GM18907 (cell line): ENCODE results near the gene GNAZ.
"Not testable (repeated sequence)": the region's sequence is repeated elsewhere in the genome, so short reads cannot be mapped to it uniquely, and the experiment has no call there.

ENCODE experiments used
- ATAC-seq: cut with Tn5 transposase; IDR thresholded peaks from one replicate; pipeline ENCODE4 v1.9.1; 2021; ENCODE audit warnings: mild to moderate bottlenecking, moderate library complexity; ENCODE audit not compliant: unreplicated experiment

Gene GNAZ

DNA sequence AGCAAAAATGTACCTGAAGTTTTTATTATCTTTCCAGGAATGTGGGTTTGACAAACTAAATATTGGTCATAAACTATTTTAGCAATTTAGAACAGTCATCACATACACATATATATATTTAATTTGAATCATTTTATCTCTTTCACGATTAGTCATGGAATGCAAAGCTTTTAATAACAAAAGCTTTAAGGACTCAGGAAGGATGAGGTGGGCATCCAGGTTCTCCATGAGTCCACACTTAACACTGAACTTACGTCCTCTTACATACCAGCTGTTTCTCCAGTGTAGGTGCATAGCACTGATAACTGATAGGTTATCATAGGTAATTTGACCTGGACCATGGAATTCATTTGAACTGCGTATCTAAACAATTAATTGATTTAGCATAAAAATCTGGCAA lies 28.1 kb upstream of the GNAZ start:
- ATAC-seq, result no peak

DNA sequence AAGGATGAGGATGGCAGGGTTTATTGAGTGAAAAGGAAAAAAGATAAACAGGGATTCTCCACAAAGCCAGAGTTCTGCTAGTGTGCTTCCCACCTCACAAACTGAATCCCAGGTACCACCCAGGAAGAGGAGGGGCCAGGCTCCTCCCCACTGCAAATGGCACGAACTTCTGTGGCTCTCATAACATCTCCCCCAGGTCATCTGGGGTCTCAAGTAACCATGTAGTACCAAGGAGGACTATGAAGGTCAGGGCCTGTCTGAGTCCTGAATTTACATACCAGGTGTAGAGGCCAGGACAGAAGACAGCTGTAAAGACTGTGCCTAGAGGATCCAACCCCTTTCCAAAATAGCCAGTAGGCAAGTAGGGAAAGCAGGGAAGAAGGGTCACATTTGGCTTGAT lies 25.7 kb upstream of the GNAZ start:
- ATAC-seq, result no peak

DNA sequence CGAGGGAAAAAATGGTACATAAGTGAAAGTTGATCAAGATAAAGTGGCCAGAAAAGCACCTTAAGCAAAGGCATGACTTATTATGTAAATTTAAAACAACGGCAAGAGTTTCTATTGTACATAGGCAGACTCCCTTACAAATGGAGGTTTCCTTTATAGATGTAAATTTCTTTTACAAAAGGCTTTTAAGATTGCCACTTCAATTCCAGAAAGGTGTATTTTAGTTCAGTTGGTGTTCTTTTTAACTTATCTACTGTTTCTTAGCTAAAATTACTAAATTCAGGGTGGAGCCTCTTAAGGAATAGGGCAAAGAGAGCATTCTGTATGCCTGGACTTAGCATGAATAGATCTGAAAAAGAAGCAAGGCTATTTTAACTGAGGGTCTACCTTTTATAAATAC lies 24.9 kb upstream of the GNAZ start:
- no peak for ATAC-seq

DNA sequence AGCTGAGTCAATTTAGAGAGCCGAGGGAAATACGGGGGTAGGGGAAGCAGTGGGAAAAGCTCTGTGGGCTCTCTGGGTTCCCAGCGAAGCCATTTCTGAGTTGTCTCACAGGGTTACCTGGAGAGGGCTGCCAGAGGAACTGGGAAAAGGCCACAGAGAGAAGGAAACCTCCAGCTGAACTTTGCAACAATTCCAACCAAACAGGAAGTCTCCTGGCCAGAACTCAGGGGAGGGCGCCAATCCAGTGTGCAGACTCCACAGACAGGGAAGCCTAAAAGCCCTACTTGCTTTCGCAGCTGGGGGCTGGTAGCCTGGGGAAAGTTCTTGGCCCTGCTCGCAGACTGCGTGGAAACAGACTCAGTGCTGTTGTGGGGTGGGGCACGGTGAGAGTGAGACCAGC lies 23.1 kb upstream of the GNAZ start:
- no peak for ATAC-seq

DNA sequence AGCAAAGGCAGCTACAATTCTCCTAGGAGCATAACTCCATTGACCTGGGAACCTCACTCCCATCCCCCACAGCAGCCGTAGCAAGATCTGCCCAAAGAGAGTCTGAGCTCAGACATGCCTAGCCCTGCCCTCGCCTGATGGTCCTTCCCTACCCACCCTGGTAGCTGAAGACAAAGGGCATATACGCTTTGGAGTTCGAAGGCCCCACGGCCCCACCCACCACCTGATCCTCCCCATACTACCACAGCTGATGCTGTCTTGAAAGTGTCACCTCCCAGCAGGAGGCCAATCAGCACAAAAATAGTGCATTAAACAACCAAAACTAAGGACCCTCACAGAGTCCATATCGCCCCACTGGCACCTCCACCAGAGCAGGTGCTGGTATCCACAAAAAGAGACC lies 22.6 kb upstream of the GNAZ start:
- ATAC-seq, result no peak

DNA sequence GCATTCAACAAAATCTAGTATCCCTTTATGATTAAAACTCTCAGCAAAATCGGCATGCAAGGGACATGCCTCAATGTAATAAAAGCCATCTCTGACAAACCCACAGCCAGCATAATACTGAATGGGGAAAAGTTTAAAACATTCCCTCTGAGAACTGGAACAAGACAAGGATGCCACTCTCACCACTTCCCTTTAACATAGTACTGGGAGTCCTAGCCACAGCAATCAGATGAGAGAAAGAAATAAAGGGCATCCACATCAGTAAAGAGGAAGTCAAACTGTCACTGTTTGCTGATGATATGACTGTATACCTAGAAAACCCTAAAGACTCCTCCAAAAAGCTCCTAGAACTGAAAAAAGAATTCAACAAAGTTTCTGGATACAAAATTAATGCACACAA lies 19.8 kb upstream of the GNAZ start:
- ATAC-seq, result not testable (repeated sequence)

DNA sequence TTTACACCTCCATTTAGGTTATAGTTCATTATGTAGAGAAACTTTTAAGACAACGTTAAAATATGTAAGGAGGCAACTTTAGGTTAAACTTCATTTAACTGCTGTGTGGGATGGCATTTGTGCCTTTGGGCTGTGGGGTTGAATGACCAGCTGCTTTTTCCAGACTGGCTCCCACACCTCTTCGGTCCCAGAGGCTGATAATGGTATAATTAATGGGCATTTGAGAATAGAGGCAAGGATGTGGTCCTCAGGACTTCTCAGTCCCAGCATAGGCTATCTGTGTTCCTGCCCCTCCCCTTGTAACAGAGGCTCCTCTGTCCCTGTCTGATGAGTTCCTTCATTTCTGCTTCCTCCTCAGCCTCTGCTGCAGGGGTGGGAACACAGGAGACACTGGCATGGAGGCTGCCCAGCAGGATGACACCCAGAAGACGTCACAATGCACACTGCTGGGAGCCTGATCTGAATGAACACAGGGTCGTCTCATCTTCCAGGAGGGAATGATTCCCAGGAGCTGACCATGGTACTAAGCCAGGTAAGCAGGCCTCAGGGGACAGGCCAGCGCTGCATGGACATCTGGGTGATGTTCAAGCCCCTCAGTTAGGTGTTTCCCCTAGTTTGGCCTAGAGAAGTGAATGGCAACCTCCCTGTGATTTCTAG lies 17.1 kb upstream of the GNAZ start:
- ATAC-seq, result no peak

DNA sequence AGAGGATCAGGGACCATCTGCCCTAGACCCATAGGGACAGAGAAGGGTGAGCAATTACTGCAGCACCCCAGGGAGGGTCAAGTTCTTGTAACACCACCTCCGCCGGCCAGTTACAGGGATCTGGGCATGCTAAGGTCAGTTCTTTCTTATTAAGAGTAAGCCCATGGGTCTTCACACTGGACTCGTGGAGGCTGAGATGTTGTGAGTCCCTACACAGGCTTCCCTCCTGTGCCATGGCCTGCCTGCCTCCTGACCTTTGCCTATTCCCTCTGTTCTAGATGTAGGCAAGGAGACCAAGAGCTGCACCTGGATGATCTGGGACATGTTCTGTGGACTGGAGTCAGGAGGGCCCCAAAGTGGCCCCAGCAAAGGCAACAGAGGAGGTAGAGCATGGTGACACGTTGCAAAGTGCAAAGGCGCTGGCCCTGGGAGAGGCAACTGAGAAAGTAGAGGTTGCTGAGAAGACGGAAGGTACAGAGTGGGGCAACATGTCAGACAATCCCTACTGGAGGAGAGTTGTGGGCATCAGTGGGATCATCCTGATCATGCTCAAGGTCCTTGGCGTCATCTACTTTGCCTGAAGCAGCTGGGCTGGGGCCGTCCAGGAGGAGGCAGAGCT lies 16.3 kb upstream of the GNAZ start:
- ATAC-seq, result no peak

DNA sequence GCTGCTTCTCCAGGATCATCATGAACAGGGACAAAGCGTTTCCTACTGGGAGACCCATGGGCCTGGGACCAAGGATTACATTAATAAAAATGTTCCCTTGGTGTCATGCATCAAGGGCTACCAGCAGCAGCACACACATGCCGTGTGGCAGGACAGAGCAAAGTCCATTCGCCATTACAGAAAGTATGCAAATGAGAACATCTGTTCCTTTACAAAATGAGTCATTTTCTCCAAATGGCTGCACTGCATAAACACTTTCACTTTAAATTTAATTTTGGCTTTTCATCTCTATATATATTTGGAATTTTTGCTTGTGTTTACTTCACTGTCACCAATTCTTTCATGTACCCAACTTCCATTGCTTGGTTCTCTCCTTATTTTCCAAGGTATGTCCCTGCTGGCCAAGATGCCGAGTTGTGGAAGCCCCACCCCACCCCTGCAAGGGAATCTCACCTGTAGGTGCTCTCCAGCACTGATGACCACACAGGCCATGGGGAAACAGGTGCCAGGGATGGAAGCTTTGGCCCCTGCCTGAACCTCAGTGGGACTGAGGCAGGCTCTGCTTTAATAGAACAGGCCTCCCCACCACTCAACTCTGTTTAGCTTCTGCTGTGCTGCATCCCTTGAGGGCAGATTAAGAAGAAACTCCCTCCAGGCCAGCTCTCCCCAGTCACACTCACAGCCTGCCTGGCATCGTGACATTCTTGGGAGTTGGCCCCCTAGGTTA lies 15.6 kb upstream of the GNAZ start:
- ATAC-seq, result peak; percentile 68

DNA sequence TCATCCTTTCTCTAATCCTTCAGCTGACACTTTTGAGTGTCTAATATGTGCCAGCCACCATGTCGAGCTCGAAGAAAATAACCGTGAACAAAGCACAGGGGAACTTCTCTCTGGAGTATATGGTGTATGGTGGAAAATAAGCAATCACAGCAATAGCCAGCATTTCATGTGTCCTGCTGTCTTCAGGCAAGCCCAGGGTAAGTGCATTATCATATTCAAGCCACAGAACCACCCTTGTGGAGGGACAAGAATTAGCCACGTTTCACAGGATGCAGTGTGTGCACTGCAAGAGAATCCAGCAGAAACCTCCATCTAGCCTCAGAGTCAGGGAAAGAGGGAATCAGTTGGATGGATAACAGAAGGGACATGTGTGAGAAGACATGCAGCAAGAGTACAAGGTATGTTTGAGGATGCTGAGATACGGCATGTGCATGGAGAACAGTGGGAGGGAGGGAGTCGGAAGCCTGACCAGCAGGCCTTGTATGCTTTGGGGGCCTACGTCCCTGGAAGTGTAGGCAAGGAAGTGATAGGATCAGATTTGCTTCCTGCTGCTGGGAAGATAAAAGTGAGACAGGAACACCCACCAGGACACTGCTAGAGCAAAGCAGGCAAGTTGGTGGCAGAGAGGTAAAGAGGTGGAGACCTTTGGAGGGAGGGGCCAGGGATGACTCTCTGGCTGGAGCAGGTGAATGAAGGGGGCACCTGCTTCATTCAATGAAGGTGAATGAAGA lies 14.7 kb upstream of the GNAZ start:
- no peak for ATAC-seq

DNA sequence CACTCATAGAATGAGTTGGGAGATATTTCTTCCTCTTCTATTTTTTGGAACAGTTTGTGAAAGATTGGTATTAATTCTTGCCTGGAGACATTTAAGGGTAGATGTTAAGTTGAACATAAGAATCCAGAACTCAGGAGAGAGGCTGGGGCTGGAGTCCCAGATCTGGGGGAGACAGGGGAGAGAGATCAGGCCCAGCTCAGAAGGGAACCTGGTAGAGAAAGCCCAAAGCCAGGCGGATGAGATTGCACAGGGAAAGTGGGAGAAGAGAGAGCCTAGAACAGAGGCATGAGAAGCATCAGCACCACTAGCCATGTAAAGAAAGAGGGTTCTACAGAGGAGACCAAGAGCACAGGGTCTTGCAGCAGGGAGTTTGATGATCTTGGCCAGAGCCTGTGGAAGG lies 13.0 kb upstream of the GNAZ start:
- ATAC-seq, result no peak

DNA sequence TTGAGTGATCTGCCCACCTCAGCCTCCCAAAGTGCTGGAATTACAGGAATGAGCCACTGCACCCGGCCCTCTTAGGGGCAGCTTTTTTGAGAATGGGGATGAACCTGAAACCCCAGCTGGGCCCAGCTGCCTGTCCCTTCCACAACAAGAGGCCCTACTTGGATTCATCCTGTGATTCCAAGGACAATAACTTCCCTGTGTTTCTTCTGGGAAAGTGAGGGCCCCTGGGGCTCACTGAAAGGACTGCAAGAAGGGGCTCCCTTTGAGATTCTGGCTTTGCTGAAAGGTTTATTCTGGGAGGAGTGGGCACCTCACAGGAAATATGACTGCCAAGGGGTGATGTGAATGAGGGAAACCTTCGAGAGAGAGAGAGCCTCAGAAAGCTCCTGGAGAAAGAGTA lies 12.3 kb upstream of the GNAZ start:
- no peak for ATAC-seq

DNA sequence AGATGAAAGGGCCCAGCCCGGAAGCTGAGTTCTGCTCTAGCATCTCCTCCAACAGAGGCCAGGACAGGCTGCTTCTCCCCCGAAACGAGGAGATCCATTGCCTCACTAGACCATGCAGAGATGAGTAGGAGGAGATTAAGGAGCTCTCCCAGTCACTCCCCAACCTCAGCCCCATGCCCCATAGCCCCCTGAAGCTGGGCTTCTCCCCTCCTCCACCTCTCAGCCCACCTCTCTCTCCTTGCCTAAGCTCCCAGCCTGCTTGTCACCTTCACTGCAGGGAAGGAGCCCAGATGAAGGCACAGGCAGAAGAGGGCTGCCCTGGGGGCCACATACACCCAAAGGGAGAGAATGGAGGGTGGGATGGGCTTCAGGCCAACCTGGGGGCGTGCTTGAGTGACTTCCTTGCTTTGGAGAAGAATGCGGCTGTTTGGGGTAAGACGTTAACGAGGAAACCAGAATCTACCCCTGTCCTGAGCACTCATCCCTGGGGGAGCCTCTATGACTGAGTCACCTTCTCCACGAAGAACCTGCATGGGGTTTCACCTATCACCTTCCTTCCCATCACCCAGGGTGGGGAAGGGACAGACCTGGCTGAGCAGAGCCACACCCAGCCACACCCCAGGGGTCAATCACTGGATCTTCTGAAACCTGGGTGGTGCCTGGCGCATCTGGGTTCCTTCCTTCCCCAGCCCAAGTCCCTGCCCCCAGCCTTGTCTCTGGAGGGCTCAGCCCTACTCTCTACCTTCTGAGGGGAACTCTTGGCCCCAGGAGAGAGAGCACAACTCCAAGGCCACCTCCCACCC lies 11.6 kb upstream of the GNAZ start:
- ATAC-seq, result no peak

DNA sequence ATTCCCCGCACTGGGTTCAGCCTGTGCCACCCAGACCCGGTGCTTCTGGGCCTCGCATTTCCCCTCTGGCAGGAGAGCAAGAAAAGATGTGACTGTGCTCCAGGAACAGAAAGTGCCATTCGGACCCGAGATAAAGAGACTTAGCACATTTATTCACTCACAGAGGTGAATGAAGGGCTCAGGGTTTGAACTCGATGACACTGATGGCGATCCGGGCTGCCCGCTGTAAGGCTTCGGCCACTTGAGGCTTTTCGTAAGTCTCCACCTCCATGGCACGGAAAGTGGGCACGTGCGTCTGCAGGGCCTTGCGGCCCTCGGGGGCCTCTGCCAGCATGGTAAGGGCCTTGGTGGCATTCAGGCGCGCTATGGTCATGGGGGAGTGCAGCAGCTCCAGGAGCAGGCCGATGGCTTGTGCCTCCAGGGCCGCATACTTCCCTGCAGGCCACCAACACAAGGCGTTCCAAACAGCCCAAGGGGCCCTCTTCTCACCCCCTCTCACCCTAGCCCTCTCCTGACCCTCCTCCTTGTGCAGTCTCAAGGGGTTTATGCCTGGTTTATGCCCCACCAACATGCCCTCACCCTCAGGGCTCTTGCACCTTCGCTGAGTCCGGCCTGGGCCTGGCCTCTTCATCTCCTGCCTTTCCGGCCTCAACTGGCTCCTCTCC lies 10.9 kb upstream of the GNAZ start:
- ATAC-seq, result no peak

DNA sequence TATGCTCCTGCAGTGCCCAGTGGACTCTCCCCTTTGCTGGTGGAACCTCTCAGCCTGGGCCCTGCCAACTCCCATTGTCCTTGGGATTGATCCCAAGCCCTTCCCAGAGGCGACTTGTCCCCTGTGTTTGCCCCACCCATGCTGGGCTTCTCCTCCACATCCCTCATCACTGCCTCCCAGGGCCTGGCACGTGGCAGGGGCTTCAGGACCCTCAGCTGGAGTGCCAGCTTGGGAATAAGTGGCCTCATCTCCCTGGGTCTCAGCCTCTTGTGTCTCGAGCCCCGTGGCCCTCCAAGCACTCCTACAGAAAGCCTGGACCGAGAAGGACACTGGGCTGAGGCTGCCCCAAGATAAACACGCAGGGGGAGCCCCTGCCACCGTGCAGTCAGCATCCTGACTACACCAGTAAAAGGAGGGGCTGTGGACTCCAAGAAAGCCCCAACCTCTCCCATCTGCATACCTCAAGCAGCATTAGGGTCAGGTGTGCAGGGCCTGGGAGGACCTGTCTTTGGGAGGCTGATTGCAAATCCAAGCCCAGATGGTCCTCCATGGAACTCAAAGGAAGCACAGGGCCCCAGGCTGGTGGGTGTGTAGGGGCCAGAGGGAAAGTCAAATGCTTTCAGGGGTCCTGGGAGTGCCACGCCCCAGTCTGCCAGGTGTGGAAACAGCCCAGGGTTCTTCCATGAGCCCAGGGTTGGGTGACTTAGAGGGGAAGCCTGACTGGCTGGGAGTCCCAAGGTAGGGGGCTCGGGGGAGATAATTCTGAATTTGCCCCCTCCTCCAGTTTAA lies 9.5 kb upstream of the GNAZ start:
- no peak for ATAC-seq

DNA sequence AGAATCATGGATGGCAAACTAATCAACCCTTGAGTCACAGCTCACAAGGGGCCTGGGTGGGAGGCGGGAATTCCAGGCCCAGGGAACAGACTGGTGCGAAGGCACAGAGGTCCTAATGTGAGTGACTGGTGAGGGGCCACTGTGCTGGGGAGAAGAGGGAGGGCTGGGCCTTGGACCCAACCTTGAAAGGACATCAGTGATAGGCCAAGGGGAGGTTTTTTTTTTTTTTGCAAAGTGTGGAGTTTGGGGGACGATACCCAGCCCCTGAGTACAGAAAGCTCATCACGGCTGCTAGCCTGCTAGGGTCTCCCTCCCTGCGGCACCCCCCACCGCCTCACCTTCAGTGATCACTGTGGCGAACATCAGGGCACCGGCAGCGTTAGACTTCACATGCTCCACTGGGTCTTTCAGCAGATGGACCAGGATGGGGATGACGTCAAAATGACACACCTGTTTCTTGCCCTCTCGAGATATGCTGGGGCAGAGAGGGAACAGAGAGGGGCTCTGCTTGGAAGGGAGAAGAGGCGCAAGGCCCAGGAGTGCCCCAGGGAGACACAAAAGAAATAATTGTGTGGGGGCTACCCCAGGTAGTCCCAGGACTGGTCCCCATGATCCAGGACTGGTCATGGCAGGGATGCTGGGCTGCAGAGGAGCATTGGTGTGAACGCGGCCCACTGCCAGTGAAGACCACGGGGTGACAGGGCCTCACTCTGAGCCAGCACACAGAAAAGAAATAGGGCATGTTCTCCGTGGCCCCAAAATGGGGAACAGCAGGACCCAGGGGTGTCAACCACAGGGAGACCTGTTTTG lies 8.6 kb upstream of the GNAZ start:
- ATAC-seq, result no peak

DNA sequence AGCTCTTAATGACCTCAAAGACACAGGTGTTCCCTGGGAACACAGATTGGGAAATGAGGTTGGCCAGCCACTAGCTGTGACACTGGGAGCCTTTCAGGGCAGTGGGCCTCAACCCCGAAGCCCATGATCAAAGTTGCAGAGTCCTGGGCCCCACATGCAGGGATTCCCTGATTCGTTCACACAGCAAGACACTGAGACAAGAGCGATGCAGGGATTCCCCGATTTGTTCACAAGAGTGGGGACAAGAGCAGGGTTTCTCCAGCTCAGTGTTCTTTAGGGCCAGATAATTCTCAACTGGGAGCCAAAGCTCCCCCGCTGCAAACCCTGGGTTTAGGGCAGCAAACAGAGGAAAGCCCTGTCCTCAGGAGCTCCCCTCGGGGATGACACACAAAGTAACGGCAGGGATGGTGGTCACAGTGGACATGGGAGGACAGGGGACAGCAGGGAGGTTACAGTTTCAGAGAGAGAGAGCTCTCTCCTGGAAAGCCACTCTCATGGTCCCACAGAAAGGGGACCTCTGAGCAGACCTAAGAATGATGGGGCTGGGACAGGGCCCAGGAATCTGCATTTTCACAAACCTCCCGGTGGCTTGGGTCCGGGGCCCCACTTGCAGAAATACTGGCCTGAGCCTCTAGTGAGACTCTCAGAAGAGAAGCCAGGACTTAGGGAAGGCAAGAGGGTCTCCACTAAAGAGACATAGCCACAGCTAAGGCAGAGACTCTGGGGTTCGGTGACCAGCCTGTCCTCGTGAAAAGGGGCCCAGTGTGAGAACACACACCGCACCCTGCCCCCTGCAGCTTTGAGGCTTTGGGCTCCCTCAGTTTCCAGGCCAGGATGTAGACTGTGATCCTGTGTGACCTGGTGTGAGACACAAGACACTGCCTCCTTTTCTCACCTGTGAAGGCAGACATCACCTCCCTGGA lies 7.4 kb upstream of the GNAZ start:
- no peak for ATAC-seq
